Measurements from ENCODE around the gene TTLL11. TPM values are rescaled to one million over a fixed set of nuclear protein-coding genes. Genes with fewer than 3 reads are reported as not detected.

TTLL11 gene
- total RNA-seq, 2 experiments from 2014 or later = 0.56 to 1.4 TPM

DNA sequence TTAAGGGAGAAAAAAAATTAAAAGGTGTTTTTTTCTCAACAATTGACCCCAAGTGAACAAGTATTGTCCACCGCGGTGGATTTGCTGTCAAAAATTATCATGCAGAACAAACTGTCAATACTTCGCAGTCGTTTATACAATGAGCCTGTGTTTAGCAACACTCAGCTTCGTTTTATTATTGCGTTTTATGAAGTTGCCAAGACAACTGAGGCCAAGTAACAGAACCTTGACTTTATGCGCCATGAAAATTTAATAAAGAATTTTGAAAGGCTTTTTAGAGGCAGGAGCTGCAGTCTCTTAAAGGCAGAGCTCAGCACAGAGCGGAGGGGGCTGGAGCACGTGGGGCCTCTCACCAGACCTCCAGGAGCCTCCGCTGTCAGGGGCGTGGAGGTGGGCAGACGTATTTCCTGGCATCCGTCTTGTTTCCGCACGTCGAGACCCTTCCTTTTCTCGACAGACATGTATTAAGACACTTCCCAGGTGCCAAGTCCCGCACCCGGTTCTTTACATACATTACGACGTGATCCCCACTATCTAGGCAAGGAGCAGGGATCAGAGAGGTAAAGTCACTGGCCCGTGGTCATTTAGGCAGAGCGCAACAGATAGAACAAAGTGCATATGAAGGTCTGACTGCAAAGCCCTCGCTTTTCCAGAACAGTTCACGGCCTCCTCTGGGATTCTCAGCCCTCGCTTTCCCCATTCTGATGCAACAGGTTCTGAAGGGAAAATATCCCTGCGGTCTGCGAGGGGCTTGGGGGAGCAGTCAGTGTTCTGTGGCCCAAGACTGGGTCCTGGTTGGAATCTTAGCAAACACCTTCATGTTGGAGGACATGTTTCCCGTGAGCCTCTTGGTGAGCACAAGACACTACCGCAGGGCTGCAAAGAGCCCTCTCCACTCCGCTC is 277.3 kb downstream of the TTLL11 start:
- ChIA-PET POLR2A (no interaction called here), CTCF (no interaction called here)
- Mint-ChIP-seq H3K27me3 (no peaks in the 10 kb centered on the region), H3K4me3 (no peak overlapping the region), H3K4me1 (ENCODE audit: low read depth) (no peaks in the 10 kb centered on the region), H3K36me3 (ENCODE audit: low read depth) (no peaks in the 10 kb centered on the region), H3K27ac (no peak overlapping the region), H3K9me3 (no peaks in the 10 kb centered on the region)
- ATAC-seq (no peak), DNase-seq (no peak)
- TF ChIP-seq, protein P1, sequence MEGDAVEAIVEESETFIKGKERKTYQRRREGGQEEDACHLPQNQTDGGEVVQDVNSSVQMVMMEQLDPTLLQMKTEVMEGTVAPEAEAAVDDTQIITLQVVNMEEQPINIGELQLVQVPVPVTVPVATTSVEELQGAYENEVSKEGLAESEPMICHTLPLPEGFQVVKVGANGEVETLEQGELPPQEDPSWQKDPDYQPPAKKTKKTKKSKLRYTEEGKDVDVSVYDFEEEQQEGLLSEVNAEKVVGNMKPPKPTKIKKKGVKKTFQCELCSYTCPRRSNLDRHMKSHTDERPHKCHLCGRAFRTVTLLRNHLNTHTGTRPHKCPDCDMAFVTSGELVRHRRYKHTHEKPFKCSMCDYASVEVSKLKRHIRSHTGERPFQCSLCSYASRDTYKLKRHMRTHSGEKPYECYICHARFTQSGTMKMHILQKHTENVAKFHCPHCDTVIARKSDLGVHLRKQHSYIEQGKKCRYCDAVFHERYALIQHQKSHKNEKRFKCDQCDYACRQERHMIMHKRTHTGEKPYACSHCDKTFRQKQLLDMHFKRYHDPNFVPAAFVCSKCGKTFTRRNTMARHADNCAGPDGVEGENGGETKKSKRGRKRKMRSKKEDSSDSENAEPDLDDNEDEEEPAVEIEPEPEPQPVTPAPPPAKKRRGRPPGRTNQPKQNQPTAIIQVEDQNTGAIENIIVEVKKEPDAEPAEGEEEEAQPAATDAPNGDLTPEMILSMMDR (IDR thresholded peaks at IDR 0.05) = no peak
- intact Hi-C loops (cut with micrococcal nuclease) = no loop called here

DNA sequence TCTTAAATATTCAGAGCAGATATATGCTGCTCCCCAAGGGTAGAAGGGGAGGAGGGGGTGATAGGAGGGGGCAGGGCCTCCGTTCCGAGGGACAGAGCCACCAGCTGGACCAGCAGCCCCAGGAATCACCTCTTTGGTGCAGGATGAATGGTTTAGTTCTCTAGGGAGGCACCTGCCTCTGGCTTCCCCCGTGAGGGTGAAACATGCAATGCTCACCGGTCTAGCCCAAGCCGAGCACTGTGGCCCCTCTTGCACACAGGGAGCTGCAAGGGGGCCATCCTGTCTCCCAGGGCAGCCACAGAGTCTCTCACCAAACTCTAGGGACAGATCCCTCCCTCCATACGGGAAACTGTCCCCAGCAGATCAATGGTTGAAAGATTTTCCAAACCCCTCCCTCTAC is 278.0 kb downstream of the TTLL11 start:
- intact Hi-C loops (cut with micrococcal nuclease) = no loop called here
- no peaks in the 10 kb centered on the region for H3K27me3 Mint-ChIP-seq
- no peak overlapping the region for H3K4me3 Mint-ChIP-seq
- no peaks in the 10 kb centered on the region for H3K4me1 Mint-ChIP-seq (ENCODE audit: low read depth)
- ChIA-PET CTCF (no interaction called here), POLR2A (no interaction called here)
- H3K36me3 Mint-ChIP-seq (ENCODE audit: low read depth) = no peaks in the 10 kb centered on the region
- DNase-seq = no peak
- ATAC-seq = no peak
- no peaks in the 10 kb centered on the region for H3K9me3 Mint-ChIP-seq
- TF ChIP-seq, protein P1 (IDR thresholded peaks at IDR 0.05) = no peak
- no peak overlapping the region for H3K27ac Mint-ChIP-seq

DNA sequence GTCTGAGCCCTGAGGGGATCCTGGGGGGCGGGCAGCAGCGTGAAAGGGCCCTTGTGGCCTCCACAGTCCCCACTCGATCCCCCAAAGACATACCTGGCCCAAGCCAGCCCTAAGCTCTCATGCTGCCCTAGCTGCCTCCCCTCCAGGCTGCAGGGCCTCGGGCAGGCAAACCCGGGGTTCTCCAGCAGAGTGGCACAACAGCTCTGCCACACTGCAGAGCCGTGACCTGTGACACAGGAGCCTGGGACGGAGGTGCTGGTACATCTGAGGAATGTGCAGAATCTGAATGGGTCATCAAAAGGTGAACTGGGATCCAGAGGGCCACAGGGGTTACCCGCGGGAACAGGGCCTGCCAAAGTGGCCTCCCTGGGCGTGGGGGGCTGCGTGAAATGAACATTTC is 278.5 kb downstream of the TTLL11 start:
- TF ChIP-seq, protein P1 (IDR thresholded peaks at IDR 0.05) = no peak
- DNase-seq (no peak), ATAC-seq (no peak)
- H3K9me3 Mint-ChIP-seq = no peaks in the 10 kb centered on the region
- no peak overlapping the region for H3K4me3 Mint-ChIP-seq
- ChIA-PET CTCF (no interaction called here), POLR2A (no interaction called here)
- intact Hi-C loops (cut with micrococcal nuclease) = no loop called here
- H3K36me3 Mint-ChIP-seq (ENCODE audit: low read depth) = no peaks in the 10 kb centered on the region
- no peak overlapping the region for H3K27ac Mint-ChIP-seq
- H3K27me3 Mint-ChIP-seq = no peaks in the 10 kb centered on the region
- H3K4me1 Mint-ChIP-seq (ENCODE audit: low read depth) = no peaks in the 10 kb centered on the region

DNA sequence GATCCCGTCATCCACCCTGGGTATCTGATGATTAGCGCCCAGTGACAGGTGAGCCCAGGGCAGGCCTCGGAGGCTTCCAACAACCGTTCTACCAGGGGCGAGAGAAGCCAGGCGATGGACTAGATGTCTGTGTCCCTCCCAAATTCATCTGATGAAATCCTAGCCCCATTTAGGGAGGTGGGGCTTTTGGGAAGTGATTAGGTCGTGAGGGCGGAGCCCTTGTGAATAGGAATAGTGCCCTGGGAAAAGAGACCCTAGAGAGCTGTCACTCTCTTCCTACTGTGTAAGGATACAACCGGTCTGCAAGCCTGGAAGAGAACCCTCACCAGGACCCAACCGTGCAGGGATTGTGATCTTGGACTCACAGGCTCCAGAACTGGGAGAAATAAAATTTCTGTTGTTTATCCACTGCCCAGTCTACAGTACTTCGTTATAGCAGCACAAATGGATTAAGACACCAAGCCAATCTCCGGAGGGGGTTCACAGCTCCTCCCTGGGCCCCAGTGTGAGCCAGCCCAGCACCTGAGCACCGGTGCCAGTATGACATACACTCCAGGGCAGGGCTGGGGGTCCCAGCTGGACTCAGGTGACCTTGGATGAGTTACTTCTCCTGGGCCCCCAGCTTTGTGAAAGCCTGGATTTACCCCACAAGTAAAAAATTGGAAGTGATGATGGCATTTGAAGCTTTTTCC is 279.4 kb downstream of the TTLL11 start:
- Mint-ChIP-seq H3K4me1 (ENCODE audit: low read depth) (no peaks in the 10 kb centered on the region), H3K27ac (no peak overlapping the region), H3K27me3 (no peaks in the 10 kb centered on the region), H3K4me3 (no peak overlapping the region), H3K9me3 (no peaks in the 10 kb centered on the region), H3K36me3 (ENCODE audit: low read depth) (no peaks in the 10 kb centered on the region)
- ChIA-PET POLR2A (no interaction called here), CTCF (no interaction called here)
- ATAC-seq = no peak
- no peak for DNase-seq
- TF ChIP-seq, protein P1 (IDR thresholded peaks at IDR 0.05) = no peak
- intact Hi-C loops (cut with micrococcal nuclease) = no loop called here

DNA sequence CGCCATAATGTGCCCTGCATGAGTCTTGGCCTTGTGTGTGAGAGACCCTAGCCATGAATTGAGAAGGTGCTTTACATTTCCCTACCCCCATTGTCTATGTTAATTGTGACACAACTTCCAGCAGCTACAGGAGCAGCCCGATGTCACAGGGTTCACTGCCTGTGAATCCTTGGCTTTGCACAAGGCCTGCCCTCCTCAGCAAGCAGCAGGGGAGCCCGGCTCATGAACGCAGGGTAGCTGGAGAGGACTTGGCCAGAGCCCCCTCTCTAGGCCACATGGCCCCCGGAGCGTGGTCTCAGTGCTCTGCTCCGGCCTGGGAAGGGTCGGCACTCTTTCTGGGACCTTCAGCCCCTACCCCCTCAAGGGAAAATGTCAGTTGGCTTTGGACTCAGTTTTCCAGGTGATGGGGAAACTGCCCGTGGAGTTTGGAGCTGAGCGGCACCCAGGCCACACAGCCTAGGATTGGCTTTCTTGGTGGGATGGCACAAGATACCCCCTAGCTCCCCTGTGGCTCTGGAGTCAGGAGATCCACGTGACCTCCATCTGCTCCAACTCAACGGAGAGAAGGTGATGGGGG is 280.9 kb downstream of the TTLL11 start:
- TF ChIP-seq, protein P1 (IDR thresholded peaks at IDR 0.05) = no peak
- ChIA-PET POLR2A (no interaction called here), CTCF (interaction anchor here (1.6 kb wide), 1 partner anchor 266 kb away, joined by 4 read pairs; no protein-coding TSS in a partner anchor)
- Mint-ChIP-seq H3K4me3 (no peak overlapping the region), H3K36me3 (ENCODE audit: low read depth) (no peaks in the 10 kb centered on the region), H3K27me3 (no peaks in the 10 kb centered on the region), H3K9me3 (no peaks in the 10 kb centered on the region), H3K27ac (no peak overlapping the region), H3K4me1 (ENCODE audit: low read depth) (no peaks in the 10 kb centered on the region)
- ATAC-seq (no peak), DNase-seq (no peak)
- intact Hi-C loops (cut with micrococcal nuclease) = no loop called here

Data from activated CD8-positive, alpha-beta T cell treated with anti-CD3 and anti-CD28 coated beads for 36 hours (primary cell).